Stimulated activated CD8-positive, alpha-beta memory T cell treated with anti-CD3 and anti-CD28 coated beads, Interleukin-12 subunit alpha, Interleukin-12 subunit beta, amount 100 ng/mL, for 1 hour (primary cell): ENCODE results near the gene PTOV1.

Experiments
- DNase-seq: peaks from one replicate; pipeline ENCODE4 v3.0.0-alpha.2; 2020; ENCODE audit warnings: low read depth

PTOV1 gene

GRCh38 chr19:49844138-49845095, 6.5 kb upstream of the PTOV1 start:
- DNase-seq: no peak

- no peak for DNase-seq
These were observed 5.5 kb upstream of the PTOV1 start for GRCh38 chr19:49845414-49845813.

- DNase-seq: no peak
These were observed 4.6 kb upstream of the PTOV1 start for GRCh38 chr19:49846408-49846807.

- no peak for DNase-seq
These were observed 2.9 kb upstream of the PTOV1 start for GRCh38 chr19:49847731-49848696.

GRCh38 chr19:49848938-49849337, 2.0 kb upstream of the PTOV1 start:
- DNase-seq: no peak

GRCh38 chr19:49849433-49850220, 1.3 kb upstream of the PTOV1 start:
- DNase-seq: no peak

- no peak for DNase-seq
These were observed 805 bp upstream of the PTOV1 start for GRCh38 chr19:49850221-49850486.

GRCh38 chr19:49851456-49852259, 699 bp downstream of the PTOV1 start:
- no peak for DNase-seq

- no peak for DNase-seq
These were observed 1.7 kb downstream of the PTOV1 start for GRCh38 chr19:49852631-49853126.

- DNase-seq: no peak
These were observed 3.0 kb downstream of the PTOV1 start for GRCh38 chr19:49853852-49854377.

GRCh38 chr19:49854378-49855263, 3.7 kb downstream of the PTOV1 start:
- no peak for DNase-seq

- no peak for DNase-seq
These were observed 4.3 kb downstream of the PTOV1 start for GRCh38 chr19:49855277-49855675.

GRCh38 chr19:49855676-49856573, 5.0 kb downstream of the PTOV1 start:
- no peak for DNase-seq

GRCh38 chr19:49856574-49857021, 5.6 kb downstream of the PTOV1 start:
- DNase-seq: no peak

GRCh38 chr19:49857061-49857837, 6.3 kb downstream of the PTOV1 start:
- no peak for DNase-seq

GRCh38 chr19:49857838-49858087, 6.8 kb downstream of the PTOV1 start:
- no peak for DNase-seq

- no peak for DNase-seq
These were observed 7.4 kb downstream of the PTOV1 start for GRCh38 chr19:49858088-49858985.
